HCT116 (cell line): ENCODE measurements around the gene SAE1. TPM values are rescaled to one million over a fixed set of nuclear protein-coding genes. Genes with fewer than 3 reads are reported as not detected.

ENCODE experiments used
- ATAC-seq: fragments of 200-7000 bp; cut with Tn5 transposase; 2 replicates; pipeline ENCODE4 v1.9.1; 2020; ENCODE audit warnings: mild to moderate bottlenecking, moderate library complexity
- BruUV-seq: library from RNA; stranded (reverse); fragments of 400-500 nt; replicated peaks from 2 replicates; lab custom pipeline; 2021; lab: Mats Ljungman, UMichigan
- CTCF ChIA-PET: fragments of 300-600 bp; sonication (Branson Sonifier 250); formaldehyde crosslinking; loops from one replicate; lab custom pipeline; 2021; ENCODE audit warnings: antibody characterized with exemption; lab: Charles Lee
- POLR2A ChIA-PET: fragments of 300-600, 350-600 bp; sonication (Branson Sonifier 250); formaldehyde crosslinking; loops from one replicate; lab custom pipeline; 2021; ENCODE audit warnings: antibody characterized with exemption; lab: Charles Lee
- RAD21 ChIA-PET, 2 experiments: fragments of 300-600 bp; sonication (Branson Sonifier 250); formaldehyde crosslinking; loops; one replicate each; lab custom pipeline; 2023; ENCODE audit warnings: low total read pairs in 2 of 2; ENCODE audit not compliant: uncharacterized antibody in 2 of 2, unreplicated experiment in 2 of 2, low non-redundant PET in 1 of 2; lab: Charles Lee
- DNase-seq: peaks from one replicate; pipeline ENCODE4 v3.0.0-alpha.2; 2010; ENCODE audit warnings: low read depth, low spot score
- H2AFZ ChIP-seq: fragments of 200-600 bp; shearing (Covaris generic), sonication (generic); 2 replicates; pipeline ENCODE4 v1.6.1; 2017; ENCODE audit warnings: low read depth, mixed run types, mixed read lengths, antibody characterized with exemption, low read length; ENCODE audit not compliant: poor library complexity, severe bottlenecking
- H3K27ac ChIP-seq: 2 replicates; pipeline ENCODE4 v1.5.1; 2012; ENCODE audit warnings: low read depth, low read length
- H3K27me3 ChIP-seq: fragments of 200-600 bp; sonication (generic); 2 replicates; pipeline ENCODE4 v1.6.1; 2016; ENCODE audit warnings: mixed run types, low read length, mixed read lengths; ENCODE audit not compliant: insufficient read depth
- H3K36me3 ChIP-seq, 2 experiments: fragments of 200-500 bp in 1 of 2; fragments of 200-600 bp in 1 of 2; sonication (Bioruptor generic) in 1 of 2; sonication (generic) in 1 of 2; 2 replicates each; pipeline versions ENCODE4 v1.5.1 to v1.6.1; 2014 to 2016; ENCODE audit warnings: low read length in 2 of 2, inconsistent platforms in 1 of 2, mixed read lengths in 1 of 2, mixed run types in 1 of 2; ENCODE audit not compliant: insufficient read depth in 2 of 2, control insufficient read depth in 1 of 2
- H3K4me1 ChIP-seq, 2 experiments: fragments of 200-600 bp in 1 of 2; sonication (generic) in 1 of 2; 2 replicates each; pipeline versions ENCODE4 v1.5.1 to v1.6.1; 2012 to 2017; ENCODE audit warnings: low read length in 2 of 2, inconsistent platforms in 1 of 2, mild to moderate bottlenecking in 1 of 2, mixed read lengths in 1 of 2, mixed run types in 1 of 2, moderate library complexity in 1 of 2; ENCODE audit not compliant: insufficient read depth in 2 of 2, control insufficient read depth in 1 of 2
- H3K4me2 ChIP-seq: fragments of 200-600 bp; sonication (generic); 2 replicates; pipeline ENCODE4 v1.6.1; 2017; ENCODE audit warnings: mixed run types, low read length, mixed read lengths
- H3K4me3 ChIP-seq, 2 experiments: fragments of 200-600 bp in 1 of 2; sonication (generic) in 1 of 2; replicated peaks in 1 of 2; 2 replicates each; pipeline ENCODE4 v1.5.1; 2011 to 2016; ENCODE audit warnings: low read length in 2 of 2, control low read depth in 1 of 2, low read depth in 1 of 2, mild to moderate bottlenecking in 1 of 2, mixed read lengths in 1 of 2, mixed run types in 1 of 2
- H3K79me2 ChIP-seq: fragments of 200-600 bp; sonication (generic); 2 replicates; pipeline ENCODE4 v1.6.1; 2017; ENCODE audit warnings: mild to moderate bottlenecking, mixed run types, low read length, moderate library complexity, mixed read lengths; ENCODE audit not compliant: insufficient read depth
- H3K9ac ChIP-seq: fragments of 200-600 bp; sonication (generic); 2 replicates; pipeline ENCODE4 v1.6.1; 2016; ENCODE audit warnings: low read length, mixed read lengths
- H3K9me2 ChIP-seq: fragments of 200-600 bp; sonication (generic), shearing (Covaris generic); 2 replicates; pipeline ENCODE4 v1.6.1; 2017; ENCODE audit warnings: mixed run types, mild to moderate bottlenecking, moderate library complexity; ENCODE audit not compliant: insufficient read depth
- H3K9me3 ChIP-seq, 2 experiments: fragments of 200-500 bp in 1 of 2; fragments of 200-600 bp in 1 of 2; sonication (Bioruptor generic) in 1 of 2; sonication (generic) in 1 of 2; 2 replicates each; pipeline ENCODE4 v1.6.1; 2014 to 2017; ENCODE audit warnings: low read length in 2 of 2, mixed read lengths in 2 of 2, inconsistent platforms in 1 of 2, low read depth in 1 of 2, mild to moderate bottlenecking in 1 of 2, mixed run types in 1 of 2, moderate library complexity in 1 of 2; ENCODE audit not compliant: control insufficient read depth in 1 of 2, insufficient read depth in 1 of 2
- H4K20me1 ChIP-seq: fragments of 200-600 bp; sonication (generic), shearing (Covaris generic); 2 replicates; pipeline ENCODE4 v1.6.1; 2017; ENCODE audit warnings: mixed run types, mild to moderate bottlenecking, moderate library complexity; ENCODE audit not compliant: insufficient read depth
- ELF1 ChIP-seq: IDR thresholded peaks from 2 replicates; pipeline ENCODE4 v1.6.1; 2012; ENCODE audit warnings: low read depth, borderline replicate concordance
- FOSL1 ChIP-seq: IDR thresholded peaks from 2 replicates; pipeline ENCODE4 v1.6.1; 2012; ENCODE audit warnings: low read depth
- JUND ChIP-seq: IDR thresholded peaks from 2 replicates; pipeline ENCODE4 v1.6.1; 2012
- MAX ChIP-seq: IDR thresholded peaks from 2 replicates; pipeline ENCODE4 v1.6.1; 2012
- POLR2A ChIP-seq: IDR thresholded peaks from 2 replicates; pipeline ENCODE4 v1.7.0; 2011; ENCODE audit warnings: borderline replicate concordance; ENCODE audit not compliant: insufficient read depth, insufficient read length; ENCODE audit errors: extremely low read depth
- POLR2AphosphoS5 ChIP-seq: IDR thresholded peaks from 2 replicates; pipeline ENCODE4 v1.6.1; 2011; ENCODE audit warnings: mild to moderate bottlenecking, low read depth, low read length, moderate library complexity
- REST ChIP-seq: IDR thresholded peaks from 2 replicates; pipeline ENCODE4 v1.6.1; 2012; ENCODE audit warnings: low read depth
- SP1 ChIP-seq: IDR thresholded peaks from 2 replicates; pipeline ENCODE4 v1.6.1; 2012; ENCODE audit warnings: low read depth
- ZFX ChIP-seq: fragments of 450-650 bp; IDR thresholded peaks from 2 replicates; pipeline ENCODE4 v1.6.1; 2017
- intact Hi-C: fragments of 100-400 bp; cut with micrococcal nuclease; formaldehyde crosslinking; loops from 2 replicates; pipeline ENCODE4 v1.10.0; 2022
- total RNA-seq: library from RNA; stranded (reverse); gene quantifications from one replicate; pipeline ENCODE4 v1.2.1, GENCODE V29; 2021; ENCODE audit not compliant: unreplicated experiment

SAE1 gene
- total RNA-seq, 1 experiment from 2014 or later, result 213 TPM

- Histone ChIP-seq H3K27me3 (no peaks in the 10 kb centered on the region), H3K9me2 (no peaks in the 10 kb centered on the region), H3K36me3 (peaks cover 0 to 3% of the 10 kb centered on the region in 2 experiments; a peak in 1 of 4 replicates), H3K27ac (peak overlapping the region; percentile 63), H3K9me3 (no peaks in the 10 kb centered on the region), H2AFZ (peak overlapping the region; percentile 42), H4K20me1 (no peaks in the 10 kb centered on the region), H3K79me2 (peaks cover 12% of the 10 kb centered on the region), H3K9ac (peak overlapping the region; percentile 30; the same call in 1 of the 2 replicates), H3K4me2 (peak overlapping the region; percentile 65), H3K4me3 (peak overlapping the region in 1 of 2 experiments; percentile 31; a peak in 2 of 4 replicates), H3K4me1 (peaks cover 31 to 44% of the 10 kb centered on the region in 2 experiments)
- ChIA-PET CTCF (interaction anchor here (3.0 kb wide), 1 partner anchor 9 kb away, joined by 21 read pairs; no protein-coding TSS in a partner anchor), POLR2A (interaction anchor here (1.1 to 1.6 kb wide), 4 partner anchors 9 to 140 kb away, joined by 4 to 8 read pairs (median 5); partner anchors contain the start of gene ZC3H4), RAD21 (no interaction called here)
- BruUV-seq, result no TSS peak
- peak; percentile 56; the same call in 1 of the 2 replicates for TF ChIP-seq SP1
- TF ChIP-seq FOSL1, result no peak; the same call in none of the 2 replicates
- no peak for TF ChIP-seq ELF1
- no peak for TF ChIP-seq POLR2AphosphoS5
- TF ChIP-seq JUND, result peak; percentile 73
- no peak for TF ChIP-seq POLR2A
- DNase-seq, result no peak
- intact Hi-C loops, result no loop called here
- no peak for ATAC-seq
Measured at GRCh38 chr19:47253467-47253881, 122.8 kb downstream of the SAE1 start.

- peak overlapping the region; percentile 65 for H3K4me2 ChIP-seq
- 0 out of 2 replicates have a peak overlapping the region, but pooled peaks have one; percentile 30 for H3K9ac ChIP-seq
- ChIA-PET RAD21 (no interaction called here), CTCF (interaction anchor here (3.0 kb wide), 1 partner anchor 9 kb away, joined by 21 read pairs; no protein-coding TSS in a partner anchor), POLR2A (interaction anchor here (1.1 to 1.6 kb wide), 4 partner anchors 9 to 141 kb away, joined by 4 to 8 read pairs (median 5); partner anchors contain the start of gene ZC3H4)
- peaks cover 0 to 8% of the 10 kb centered on the region in 2 experiments; a peak in 2 of 4 replicates for H3K36me3 ChIP-seq
- peaks cover 17% of the 10 kb centered on the region for H3K79me2 ChIP-seq
- intact Hi-C loops, result no loop called here
- no peak overlapping the region for H2AFZ ChIP-seq
- H3K4me3 ChIP-seq, result peak overlapping the region in 1 of 2 experiments; percentile 31; a peak in 2 of 4 replicates
- BruUV-seq, result no TSS peak
- H3K4me1 ChIP-seq, result peaks cover 31 to 45% of the 10 kb centered on the region in 2 experiments
- TF ChIP-seq ZFX, result no peak
- TF ChIP-seq JUND, result no peak
- no peak for TF ChIP-seq POLR2AphosphoS5
- TF ChIP-seq MAX, result no peak
- TF ChIP-seq REST, result no peak
- no peaks in the 10 kb centered on the region for H3K9me3 ChIP-seq
- H3K27ac ChIP-seq, result peak overlapping the region; percentile 63
- no peak for ATAC-seq
- H3K9me2 ChIP-seq, result no peaks in the 10 kb centered on the region
- no peaks in the 10 kb centered on the region for H3K27me3 ChIP-seq
- DNase-seq, result no peak
- no peaks in the 10 kb centered on the region for H4K20me1 ChIP-seq
Measured at GRCh38 chr19:47253970-47254369, 123.3 kb downstream of the SAE1 start.
